PFSK-1 (cell line): ENCODE results near the gene NRAP.

Experiments
- FOXP2 ChIP-seq: optimal IDR thresholded peaks from 2 replicates; pipeline ENCODE3; 2011; ENCODE audit warnings: borderline replicate concordance, control low read depth, inconsistent platforms; ENCODE audit not compliant: insufficient read depth; ENCODE audit errors: extremely low read length, extremely low read depth
- POLR2AphosphoS5 ChIP-seq: IDR thresholded peaks from 2 replicates; pipeline ENCODE4 v1.6.1; 2012; ENCODE audit warnings: low read depth, mild to moderate bottlenecking, control low read depth, low read length, moderate library complexity
- SIN3A ChIP-seq: IDR thresholded peaks from 2 replicates; pipeline ENCODE4 v1.6.1; 2012; ENCODE audit warnings: mild to moderate bottlenecking, low read length, moderate library complexity, borderline replicate concordance; ENCODE audit not compliant: insufficient read depth
- TAF1 ChIP-seq: IDR thresholded peaks from 2 replicates; pipeline ENCODE4 v1.6.1; 2012; ENCODE audit warnings: low read length, control low read depth, borderline replicate concordance; ENCODE audit not compliant: insufficient read depth
- TF ChIP-seq, protein P1 (sequence below), 2 experiments: IDR thresholded peaks; 2 replicates each; pipeline versions ENCODE4 v1.6.1 to v1.8.0; 2011 to 2012; ENCODE audit warnings: low read depth in 2 of 2, low read length in 2 of 2, control low read depth in 1 of 2, inconsistent platforms in 1 of 2, mild to moderate bottlenecking in 1 of 2, moderate library complexity in 1 of 2; ENCODE audit not compliant: insufficient read depth in 1 of 2

DNA sequence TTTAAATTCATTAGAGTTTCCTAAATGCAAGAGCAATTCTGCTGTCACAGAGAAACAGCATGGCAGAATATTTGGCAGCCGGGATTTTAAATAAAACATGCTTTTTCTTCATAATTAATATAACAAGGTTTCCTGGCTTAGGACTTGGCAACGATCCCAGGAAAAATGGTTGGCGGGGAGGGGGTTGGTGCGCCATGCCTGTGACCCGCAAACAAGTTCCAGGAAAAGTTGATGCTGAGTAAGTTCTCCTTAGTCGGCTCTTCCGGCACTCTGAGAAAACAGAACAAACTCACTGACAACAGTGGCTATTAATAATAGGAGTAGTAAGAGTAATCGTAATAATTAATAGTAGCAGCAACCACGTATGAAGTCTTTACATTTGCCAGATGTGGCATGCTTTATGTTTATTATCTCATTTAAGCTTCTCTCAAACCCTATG is 106.4 kb downstream of the NRAP start:
- TF ChIP-seq TAF1, result no peak
- TF ChIP-seq, protein P1, sequence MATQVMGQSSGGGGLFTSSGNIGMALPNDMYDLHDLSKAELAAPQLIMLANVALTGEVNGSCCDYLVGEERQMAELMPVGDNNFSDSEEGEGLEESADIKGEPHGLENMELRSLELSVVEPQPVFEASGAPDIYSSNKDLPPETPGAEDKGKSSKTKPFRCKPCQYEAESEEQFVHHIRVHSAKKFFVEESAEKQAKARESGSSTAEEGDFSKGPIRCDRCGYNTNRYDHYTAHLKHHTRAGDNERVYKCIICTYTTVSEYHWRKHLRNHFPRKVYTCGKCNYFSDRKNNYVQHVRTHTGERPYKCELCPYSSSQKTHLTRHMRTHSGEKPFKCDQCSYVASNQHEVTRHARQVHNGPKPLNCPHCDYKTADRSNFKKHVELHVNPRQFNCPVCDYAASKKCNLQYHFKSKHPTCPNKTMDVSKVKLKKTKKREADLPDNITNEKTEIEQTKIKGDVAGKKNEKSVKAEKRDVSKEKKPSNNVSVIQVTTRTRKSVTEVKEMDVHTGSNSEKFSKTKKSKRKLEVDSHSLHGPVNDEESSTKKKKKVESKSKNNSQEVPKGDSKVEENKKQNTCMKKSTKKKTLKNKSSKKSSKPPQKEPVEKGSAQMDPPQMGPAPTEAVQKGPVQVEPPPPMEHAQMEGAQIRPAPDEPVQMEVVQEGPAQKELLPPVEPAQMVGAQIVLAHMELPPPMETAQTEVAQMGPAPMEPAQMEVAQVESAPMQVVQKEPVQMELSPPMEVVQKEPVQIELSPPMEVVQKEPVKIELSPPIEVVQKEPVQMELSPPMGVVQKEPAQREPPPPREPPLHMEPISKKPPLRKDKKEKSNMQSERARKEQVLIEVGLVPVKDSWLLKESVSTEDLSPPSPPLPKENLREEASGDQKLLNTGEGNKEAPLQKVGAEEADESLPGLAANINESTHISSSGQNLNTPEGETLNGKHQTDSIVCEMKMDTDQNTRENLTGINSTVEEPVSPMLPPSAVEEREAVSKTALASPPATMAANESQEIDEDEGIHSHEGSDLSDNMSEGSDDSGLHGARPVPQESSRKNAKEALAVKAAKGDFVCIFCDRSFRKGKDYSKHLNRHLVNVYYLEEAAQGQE (IDR thresholded peaks at IDR 0.05; ENCODE audit: insufficient read depth in 1 of 2, low read depth in 2 of 2, low read length in 2 of 2), result no peak
- no peak for TF ChIP-seq POLR2AphosphoS5
- no peak for TF ChIP-seq SIN3A
- no peak for TF ChIP-seq FOXP2
